ENCODE results near the gene SEPTIN11. TPM values are rescaled to one million over a fixed set of nuclear protein-coding genes. Genes with fewer than 3 reads are reported as not detected.

Gene SEPTIN11
- total and polyA plus RNA-seq, 2 of the 4 experiments (the other 2 are of a cell fraction), result 267 to 573 TPM

DNA sequence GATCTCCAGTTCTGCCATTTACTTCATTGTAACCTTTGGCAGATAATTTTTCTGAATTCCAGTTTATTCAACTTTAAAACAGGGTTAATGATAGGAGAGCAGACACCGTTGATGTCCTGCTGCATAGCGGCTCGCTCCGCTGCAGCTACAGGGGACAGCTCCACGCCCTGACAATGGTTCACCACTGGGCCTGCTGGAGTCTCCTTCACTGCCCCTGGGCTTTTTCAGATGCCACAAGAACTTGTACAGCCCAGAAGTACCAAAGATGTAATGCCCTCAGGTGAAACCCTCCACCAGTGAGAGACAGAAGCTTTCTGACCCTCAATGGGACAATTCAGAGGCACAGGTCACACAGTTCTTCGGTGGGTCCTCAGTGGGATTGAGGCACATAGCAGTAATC is 22.7 kb upstream of the SEPTIN11 start:
- no peak for DNase-seq
- WGBS, 2 experiments (ENCODE audit: extremely low coverage in 2 of 2, insufficient read length in 1 of 2), result no CpG with 5 or more reads among the region's 6 CpGs
- H4K8ac ChIP-seq (ENCODE audit: low read depth in 2 of 2, low read length in 2 of 2), result no peak overlapping the region
- H4K91ac ChIP-seq (ENCODE audit: insufficient read depth, low read depth, low read length), result no peak overlapping the region
- H3K18ac ChIP-seq (ENCODE audit: low read depth, low read length), result no peak overlapping the region
- no peaks in the 10 kb centered on the region for H4K20me1 ChIP-seq (ENCODE audit: insufficient read depth, low read length)
- H3K9ac ChIP-seq (ENCODE audit: low read depth, low read length), result no peak overlapping the region
- no peak overlapping the region for H3K56ac ChIP-seq (ENCODE audit: extremely low read depth, insufficient read depth, low read length)
- no peak overlapping the region for H2BK20ac ChIP-seq (ENCODE audit: low read depth, low read length)
- H3K23ac ChIP-seq (ENCODE audit: low read depth, low read length), result no peak overlapping the region
- no peak overlapping the region for H4K5ac ChIP-seq (ENCODE audit: low read depth, low read length)
- TF ChIP-seq SMC3 (IDR thresholded peaks at IDR 0.05; ENCODE audit: low read depth, low read length) (no peak), RCOR1 (IDR thresholded peaks at IDR 0.05; ENCODE audit: insufficient replicate concordance, low read length) (no peak), MXI1 (IDR thresholded peaks at IDR 0.05; ENCODE audit: borderline replicate concordance, low read depth, low read length) (no peak), CEBPB (IDR thresholded peaks at IDR 0.05; ENCODE audit: low read depth, low read length) (no peak), MAZ (IDR thresholded peaks at IDR 0.05; ENCODE audit: borderline replicate concordance, low read depth, low read length) (no peak), MAFK (IDR thresholded peaks at IDR 0.05; ENCODE audit: low read depth, low read length) (no peak)
- TF ChIP-seq, protein P1, sequence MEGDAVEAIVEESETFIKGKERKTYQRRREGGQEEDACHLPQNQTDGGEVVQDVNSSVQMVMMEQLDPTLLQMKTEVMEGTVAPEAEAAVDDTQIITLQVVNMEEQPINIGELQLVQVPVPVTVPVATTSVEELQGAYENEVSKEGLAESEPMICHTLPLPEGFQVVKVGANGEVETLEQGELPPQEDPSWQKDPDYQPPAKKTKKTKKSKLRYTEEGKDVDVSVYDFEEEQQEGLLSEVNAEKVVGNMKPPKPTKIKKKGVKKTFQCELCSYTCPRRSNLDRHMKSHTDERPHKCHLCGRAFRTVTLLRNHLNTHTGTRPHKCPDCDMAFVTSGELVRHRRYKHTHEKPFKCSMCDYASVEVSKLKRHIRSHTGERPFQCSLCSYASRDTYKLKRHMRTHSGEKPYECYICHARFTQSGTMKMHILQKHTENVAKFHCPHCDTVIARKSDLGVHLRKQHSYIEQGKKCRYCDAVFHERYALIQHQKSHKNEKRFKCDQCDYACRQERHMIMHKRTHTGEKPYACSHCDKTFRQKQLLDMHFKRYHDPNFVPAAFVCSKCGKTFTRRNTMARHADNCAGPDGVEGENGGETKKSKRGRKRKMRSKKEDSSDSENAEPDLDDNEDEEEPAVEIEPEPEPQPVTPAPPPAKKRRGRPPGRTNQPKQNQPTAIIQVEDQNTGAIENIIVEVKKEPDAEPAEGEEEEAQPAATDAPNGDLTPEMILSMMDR (conservative IDR thresholded peaks at IDR 0.05; ENCODE audit: low read depth, low read length), result no peak
- TF ChIP-seq, protein P2, sequence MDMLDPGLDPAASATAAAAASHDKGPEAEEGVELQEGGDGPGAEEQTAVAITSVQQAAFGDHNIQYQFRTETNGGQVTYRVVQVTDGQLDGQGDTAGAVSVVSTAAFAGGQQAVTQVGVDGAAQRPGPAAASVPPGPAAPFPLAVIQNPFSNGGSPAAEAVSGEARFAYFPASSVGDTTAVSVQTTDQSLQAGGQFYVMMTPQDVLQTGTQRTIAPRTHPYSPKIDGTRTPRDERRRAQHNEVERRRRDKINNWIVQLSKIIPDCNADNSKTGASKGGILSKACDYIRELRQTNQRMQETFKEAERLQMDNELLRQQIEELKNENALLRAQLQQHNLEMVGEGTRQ (IDR thresholded peaks at IDR 0.05; ENCODE audit: low read depth, low read length), result no peak
- POLR2A ChIA-PET (ENCODE audit: unreplicated experiment), result interaction anchor here (1.0 kb wide), 1 partner anchor 20 kb away, joined by 3 read pairs; no protein-coding TSS in a partner anchor
- CTCF ChIA-PET, result no interaction called here
- H3K4ac ChIP-seq (ENCODE audit: low read depth, low read length), result no peak overlapping the region
- no peak overlapping the region for H2BK120ac ChIP-seq (ENCODE audit: low read depth, low read length)
- no peak overlapping the region for H2AK5ac ChIP-seq (ENCODE audit: low read depth, low read length)
- H3K14ac ChIP-seq (replicated peaks; ENCODE audit: low read depth, low read length), result no peak overlapping the region
- no peak overlapping the region for H3K4me2 ChIP-seq (ENCODE audit: low read depth, low read length)
- no peak overlapping the region for H2AK9ac ChIP-seq (replicated peaks; ENCODE audit: low read depth, low read length, poor library complexity)
- H3K4me3 ChIP-seq (ENCODE audit: insufficient read depth, low read depth, low read length), result no peak overlapping the region
- dilution Hi-C loops (cut with HindIII; ENCODE audit: low sequenced_read_pairs, unreplicated experiment), result no loop called here
- H3K27me3 ChIP-seq (ENCODE audit: control insufficient read depth, insufficient read depth, low read length), result no peaks in the 10 kb centered on the region
- intact Hi-C loops (cut with micrococcal nuclease), result no loop called here
- no peak overlapping the region for H2BK15ac ChIP-seq (ENCODE audit: low read depth, low read length)
- no peak for ATAC-seq (ENCODE audit: low read depth)
- H2BK5ac ChIP-seq (ENCODE audit: low read depth, low read length, poor library complexity, severe bottlenecking), result no peak overlapping the region
- BruUV-seq (replicated peaks), result no TSS peak
- H2AFZ ChIP-seq (replicated peaks; ENCODE audit: low read length, poor library complexity), result no peak overlapping the region
- H3K9me3 ChIP-seq (ENCODE audit: control insufficient read depth, insufficient read depth, low read length), result no peaks in the 10 kb centered on the region
- H3K9me1 ChIP-seq (ENCODE audit: insufficient read depth, low read length), result peaks cover 4% of the 10 kb centered on the region
- H3K79me1 ChIP-seq (ENCODE audit: low read depth in 1 of 2, low read length in 2 of 2), result no peaks in the 10 kb centered on the region
- H3K27ac ChIP-seq (ENCODE audit: insufficient read depth, low read length), result no peak overlapping the region
- in situ Hi-C loops (cut with MboI; ENCODE audit: low sequenced_read_pairs), result no loop called here
- H3K36me3 ChIP-seq (ENCODE audit: control insufficient read depth, insufficient read depth, low read length), result no peaks in the 10 kb centered on the region
- peaks cover 2% of the 10 kb centered on the region; the same call in 1 of the 2 replicates for H3K4me1 ChIP-seq (ENCODE audit: control insufficient read depth, insufficient read depth, low read length)

Measured in IMR-90 (cell line).